Spleen (tissue), 7 donors: Measurements from ENCODE around the gene UGT3A2.

Source experiments
- CTCF ChIP-seq, 11 experiments: fragments of 200-600 bp in 7 of 11; fragments of 450-650 bp in 4 of 11; sonication (generic) in 4 of 11; IDR thresholded peaks in 8 of 11; conservative IDR thresholded peaks in 3 of 11; 1 replicate in 7 of 11; 2 replicates in 4 of 11; pipeline versions ENCODE4 v1.4.0 to v1.8.0; 2016 to 2021; ENCODE audit warnings: antibody characterized with exemption in 11 of 11, inconsistent platforms in 4 of 11, mild to moderate bottlenecking in 1 of 11
- POLR2AphosphoS5 ChIP-seq, 3 donors: sonication (generic); formaldehyde crosslinking; IDR thresholded peaks; one replicate each; pipeline ENCODE4 v1.5.1; 2017; ENCODE audit warnings: antibody characterized with exemption in 3 of 3
- donor health status: DM: no; HTN: no; CAD: no; lungs with moderate emphysema.
- donor health status: DM: no; HTN: no; CAD: no.
- donor health status: DM: no; HTN: no; CAD: no.

GRCh38 chr5:36054647-36055046 lies 12.0 kb downstream of the UGT3A2 start:
- no peak for TF ChIP-seq POLR2AphosphoS5 (IDR thresholded peaks at IDR 0.05)
- TF ChIP-seq CTCF (IDR thresholded peaks at IDR 0.05 in 8 of 11, conservative IDR thresholded peaks at IDR 0.05 in 3 of 11): no peak
